Measurements from ENCODE around the gene UNC5CL.

DNA sequence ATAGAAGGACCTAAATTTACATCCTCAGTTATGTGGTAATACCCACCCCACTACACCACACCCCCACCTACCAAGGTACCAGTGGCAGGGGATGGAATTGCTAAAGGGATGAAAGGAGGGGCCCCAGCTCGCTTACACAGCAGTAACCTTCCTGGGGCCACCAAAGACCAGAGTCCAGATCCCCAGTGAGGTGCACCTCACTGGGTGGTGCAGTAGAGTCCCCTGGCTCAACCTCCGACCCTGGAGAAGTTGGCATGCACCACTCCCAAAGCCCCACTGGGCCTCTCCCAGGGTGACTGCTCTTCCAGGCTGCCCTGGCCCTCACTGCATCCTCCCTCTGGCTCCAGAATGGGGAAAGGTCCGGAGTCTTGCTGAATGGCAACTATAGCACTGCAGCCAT lies 816 bp downstream of the UNC5CL start:
- TF ChIP-seq ZNF423 (CRISPR knock-in tag; IDR thresholded peaks at IDR 0.05) (no peak), ELF4 (CRISPR knock-in tag; IDR thresholded peaks at IDR 0.05; ENCODE audit: low read depth) (no peak), NR2C2 (CRISPR knock-in tag; IDR thresholded peaks at IDR 0.05) (no peak), NFYB (CRISPR knock-in tag; conservative IDR thresholded peaks at IDR 0.05; ENCODE audit: low read depth) (no peak), IRF1 (CRISPR knock-in tag; IDR thresholded peaks at IDR 0.05) (no peak), ZNF512 (CRISPR knock-in tag; IDR thresholded peaks at IDR 0.05; ENCODE audit: borderline replicate concordance) (no peak), CREB1 (CRISPR knock-in tag; IDR thresholded peaks at IDR 0.05) (no peak)
- TF ChIP-seq, protein P1, sequence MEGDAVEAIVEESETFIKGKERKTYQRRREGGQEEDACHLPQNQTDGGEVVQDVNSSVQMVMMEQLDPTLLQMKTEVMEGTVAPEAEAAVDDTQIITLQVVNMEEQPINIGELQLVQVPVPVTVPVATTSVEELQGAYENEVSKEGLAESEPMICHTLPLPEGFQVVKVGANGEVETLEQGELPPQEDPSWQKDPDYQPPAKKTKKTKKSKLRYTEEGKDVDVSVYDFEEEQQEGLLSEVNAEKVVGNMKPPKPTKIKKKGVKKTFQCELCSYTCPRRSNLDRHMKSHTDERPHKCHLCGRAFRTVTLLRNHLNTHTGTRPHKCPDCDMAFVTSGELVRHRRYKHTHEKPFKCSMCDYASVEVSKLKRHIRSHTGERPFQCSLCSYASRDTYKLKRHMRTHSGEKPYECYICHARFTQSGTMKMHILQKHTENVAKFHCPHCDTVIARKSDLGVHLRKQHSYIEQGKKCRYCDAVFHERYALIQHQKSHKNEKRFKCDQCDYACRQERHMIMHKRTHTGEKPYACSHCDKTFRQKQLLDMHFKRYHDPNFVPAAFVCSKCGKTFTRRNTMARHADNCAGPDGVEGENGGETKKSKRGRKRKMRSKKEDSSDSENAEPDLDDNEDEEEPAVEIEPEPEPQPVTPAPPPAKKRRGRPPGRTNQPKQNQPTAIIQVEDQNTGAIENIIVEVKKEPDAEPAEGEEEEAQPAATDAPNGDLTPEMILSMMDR (IDR thresholded peaks at IDR 0.05): no peak
- TF ChIP-seq, protein P2, sequence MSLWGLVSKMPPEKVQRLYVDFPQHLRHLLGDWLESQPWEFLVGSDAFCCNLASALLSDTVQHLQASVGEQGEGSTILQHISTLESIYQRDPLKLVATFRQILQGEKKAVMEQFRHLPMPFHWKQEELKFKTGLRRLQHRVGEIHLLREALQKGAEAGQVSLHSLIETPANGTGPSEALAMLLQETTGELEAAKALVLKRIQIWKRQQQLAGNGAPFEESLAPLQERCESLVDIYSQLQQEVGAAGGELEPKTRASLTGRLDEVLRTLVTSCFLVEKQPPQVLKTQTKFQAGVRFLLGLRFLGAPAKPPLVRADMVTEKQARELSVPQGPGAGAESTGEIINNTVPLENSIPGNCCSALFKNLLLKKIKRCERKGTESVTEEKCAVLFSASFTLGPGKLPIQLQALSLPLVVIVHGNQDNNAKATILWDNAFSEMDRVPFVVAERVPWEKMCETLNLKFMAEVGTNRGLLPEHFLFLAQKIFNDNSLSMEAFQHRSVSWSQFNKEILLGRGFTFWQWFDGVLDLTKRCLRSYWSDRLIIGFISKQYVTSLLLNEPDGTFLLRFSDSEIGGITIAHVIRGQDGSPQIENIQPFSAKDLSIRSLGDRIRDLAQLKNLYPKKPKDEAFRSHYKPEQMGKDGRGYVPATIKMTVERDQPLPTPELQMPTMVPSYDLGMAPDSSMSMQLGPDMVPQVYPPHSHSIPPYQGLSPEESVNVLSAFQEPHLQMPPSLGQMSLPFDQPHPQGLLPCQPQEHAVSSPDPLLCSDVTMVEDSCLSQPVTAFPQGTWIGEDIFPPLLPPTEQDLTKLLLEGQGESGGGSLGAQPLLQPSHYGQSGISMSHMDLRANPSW (CRISPR knock-in tag; conservative IDR thresholded peaks at IDR 0.05; ENCODE audit: low read depth): no peak
- TF ChIP-seq, protein P3, sequence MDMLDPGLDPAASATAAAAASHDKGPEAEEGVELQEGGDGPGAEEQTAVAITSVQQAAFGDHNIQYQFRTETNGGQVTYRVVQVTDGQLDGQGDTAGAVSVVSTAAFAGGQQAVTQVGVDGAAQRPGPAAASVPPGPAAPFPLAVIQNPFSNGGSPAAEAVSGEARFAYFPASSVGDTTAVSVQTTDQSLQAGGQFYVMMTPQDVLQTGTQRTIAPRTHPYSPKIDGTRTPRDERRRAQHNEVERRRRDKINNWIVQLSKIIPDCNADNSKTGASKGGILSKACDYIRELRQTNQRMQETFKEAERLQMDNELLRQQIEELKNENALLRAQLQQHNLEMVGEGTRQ (CRISPR knock-in tag; IDR thresholded peaks at IDR 0.05): no peak
- TF ChIP-seq, protein P4, sequence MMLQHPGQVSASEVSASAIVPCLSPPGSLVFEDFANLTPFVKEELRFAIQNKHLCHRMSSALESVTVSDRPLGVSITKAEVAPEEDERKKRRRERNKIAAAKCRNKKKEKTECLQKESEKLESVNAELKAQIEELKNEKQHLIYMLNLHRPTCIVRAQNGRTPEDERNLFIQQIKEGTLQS (CRISPR knock-in tag; conservative IDR thresholded peaks at IDR 0.05): no peak

Measured in WTC11 (cell line).